HG03095 (cell line): ENCODE results near the gene C16orf95.
"Not testable (repeated sequence)": the region's sequence is repeated elsewhere in the genome, so short reads cannot be mapped to it uniquely, and the experiment has no call there.

Experiments used
- ATAC-seq: cut with Tn5 transposase; IDR thresholded peaks from one replicate; pipeline ENCODE4 v1.9.1; 2021; ENCODE audit warnings: moderate library complexity; ENCODE audit not compliant: unreplicated experiment

The C16orf95 gene

DNA sequence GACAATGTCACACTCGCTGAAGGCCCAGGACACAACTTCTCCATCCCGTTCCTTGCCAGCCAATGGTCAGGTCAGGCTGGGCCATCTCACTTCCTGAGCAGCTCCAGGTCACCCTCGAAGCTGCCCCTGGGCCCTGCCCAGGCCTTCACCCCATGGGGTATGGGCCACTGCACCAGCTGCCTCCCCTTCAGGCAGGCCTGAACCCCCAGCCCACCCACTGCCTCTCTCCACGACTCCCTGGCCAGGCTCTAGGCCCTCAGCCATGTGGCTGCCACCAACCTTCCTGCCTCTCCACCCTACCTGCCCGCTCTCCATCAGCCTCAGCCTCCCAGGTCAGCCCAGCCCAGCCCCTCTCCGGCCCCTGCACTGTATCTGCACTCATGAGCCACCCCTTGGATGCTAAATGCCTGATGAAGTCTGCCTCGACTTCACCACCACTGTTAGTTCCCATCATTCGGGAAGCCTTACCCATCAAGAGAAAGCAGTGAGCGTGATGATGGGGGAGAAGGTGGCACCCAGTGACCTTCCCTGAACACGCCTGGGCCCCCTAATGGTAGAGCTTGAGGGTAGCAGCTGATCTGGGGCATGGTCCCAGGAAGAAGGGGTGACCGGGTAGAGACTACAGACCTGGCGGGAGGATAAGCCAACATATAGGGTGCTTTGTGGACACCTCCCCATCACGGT is 30.9 kb upstream of the C16orf95 start:
- no peak for ATAC-seq

DNA sequence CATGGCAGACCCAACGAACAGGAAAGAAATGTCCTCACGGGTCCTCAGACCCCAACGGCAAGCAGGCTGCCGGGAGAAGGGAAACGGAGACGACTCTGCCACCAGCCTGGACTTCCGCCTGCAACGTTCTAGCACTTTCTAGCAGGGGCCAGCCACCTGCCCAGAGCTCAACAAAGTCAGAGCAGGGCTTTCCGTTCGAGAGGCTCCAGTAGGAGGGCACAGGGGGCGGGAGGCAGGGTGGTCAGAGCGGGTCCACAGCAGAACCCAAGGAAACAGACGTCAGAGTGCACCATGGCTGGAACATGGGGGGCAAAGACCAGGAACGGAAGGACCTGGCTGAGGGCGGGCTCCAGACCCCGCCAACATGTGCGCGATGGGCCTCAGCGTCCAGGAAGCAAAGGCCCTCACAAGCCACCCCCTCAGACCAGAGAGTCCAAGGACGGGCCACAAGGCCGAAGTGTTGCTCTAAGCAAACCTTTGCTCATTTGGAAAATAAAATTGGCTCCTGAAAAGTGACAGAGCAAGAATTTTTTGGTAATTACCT is 29.4 kb upstream of the C16orf95 start:
- ATAC-seq: no peak

DNA sequence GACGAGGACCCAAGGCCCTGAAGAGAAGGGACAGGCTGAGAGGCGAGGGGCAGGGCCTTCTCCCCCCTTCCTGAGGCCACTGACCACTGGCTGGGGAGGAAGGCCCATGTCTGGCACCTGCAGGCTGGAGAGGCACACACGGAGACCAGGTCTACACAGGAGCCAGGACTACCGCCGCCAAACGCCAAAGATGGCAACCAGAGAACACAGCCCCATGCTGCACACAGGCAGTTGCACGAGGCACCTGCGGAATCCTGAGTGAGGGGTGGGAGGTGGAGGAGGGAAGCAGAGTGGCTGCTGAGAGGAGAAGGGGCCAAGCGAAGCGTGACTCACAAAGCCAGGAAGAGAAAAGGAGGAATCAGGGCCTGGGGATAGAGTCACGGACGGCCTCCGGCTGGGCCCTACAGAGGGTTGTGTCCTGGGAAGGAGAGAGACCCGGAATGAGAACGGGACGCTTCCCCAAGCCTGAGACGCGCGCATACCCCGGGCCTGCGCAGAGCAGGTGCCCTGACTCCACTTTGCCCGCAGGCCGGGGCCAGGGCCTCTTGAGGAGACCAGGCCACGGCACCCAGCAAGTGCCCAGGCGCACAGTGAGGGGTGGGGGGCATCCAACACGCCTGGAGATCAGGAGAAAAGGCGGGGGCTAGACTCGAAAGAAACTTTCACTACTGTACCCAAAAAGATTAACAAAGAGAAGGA is 28.7 kb upstream of the C16orf95 start:
- no peak for ATAC-seq

DNA sequence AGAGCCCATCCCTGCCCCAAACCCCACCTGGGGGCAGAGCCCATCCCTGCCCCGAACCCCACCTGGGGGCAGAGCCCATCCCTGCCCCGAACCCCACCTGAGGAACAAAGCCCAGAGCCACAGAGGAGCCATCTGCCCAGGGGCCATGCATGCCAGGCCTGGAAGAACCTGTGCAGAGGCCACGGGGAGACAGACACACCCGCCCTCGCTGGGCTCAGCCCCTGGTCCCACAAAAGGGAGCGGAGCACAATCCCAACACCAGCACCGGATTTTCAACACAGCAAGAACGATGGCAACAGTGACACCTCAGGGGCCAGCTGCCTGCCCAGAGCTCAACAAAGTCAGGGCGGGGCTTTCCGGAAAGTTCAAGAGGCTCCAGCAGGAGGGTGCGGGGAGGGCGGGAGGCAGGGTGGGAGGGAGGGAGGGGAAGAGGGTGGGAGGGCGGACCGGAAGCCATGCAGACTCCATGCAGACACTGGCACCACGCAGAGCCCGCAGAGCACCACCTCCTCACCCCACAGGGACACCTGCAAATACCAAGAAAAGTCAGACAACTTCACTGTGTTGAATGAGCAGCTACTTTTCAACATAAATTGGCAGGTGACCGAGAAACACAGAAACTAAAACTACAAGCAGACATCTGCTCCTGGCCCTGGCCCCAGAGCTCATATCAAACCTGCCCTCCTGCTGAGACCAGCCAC is 27.9 kb upstream of the C16orf95 start:
- ATAC-seq: no peak

DNA sequence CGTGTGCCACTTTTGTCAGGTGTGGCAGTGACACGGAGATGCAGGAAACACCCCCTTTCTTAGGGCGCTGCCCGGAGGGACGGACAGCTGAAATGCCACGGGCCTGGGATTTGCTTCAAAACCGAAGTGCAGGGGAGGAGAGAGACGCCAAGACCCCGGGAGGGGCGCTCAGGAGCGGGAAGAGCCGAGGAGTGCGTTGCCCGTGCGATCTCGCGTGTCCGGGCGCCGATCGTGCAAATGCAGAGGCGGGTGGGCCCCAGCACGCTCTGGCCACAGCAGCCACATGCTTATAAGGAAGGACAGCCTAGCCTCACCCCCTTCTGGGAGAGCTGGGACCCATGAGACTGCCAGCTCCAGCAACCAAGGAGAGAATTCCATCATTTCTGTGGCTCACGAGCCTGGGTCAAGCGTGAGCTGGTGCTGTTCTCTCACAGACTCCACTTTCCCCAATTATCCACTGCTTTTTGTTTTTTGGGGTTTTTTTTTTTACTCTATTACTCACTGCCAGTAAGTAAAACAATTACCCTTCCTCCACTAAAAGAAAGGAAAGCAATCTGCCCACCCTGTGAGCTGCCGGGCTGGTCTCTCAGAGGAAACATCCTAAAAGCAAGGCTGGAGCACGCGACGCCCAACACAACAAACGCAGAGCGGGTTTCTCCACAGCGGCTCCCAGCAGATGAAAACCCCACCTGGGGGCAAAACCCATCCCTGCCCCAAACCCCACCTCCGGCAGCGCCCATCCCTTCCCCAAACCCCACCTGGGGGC is 27.2 kb upstream of the C16orf95 start:
- ATAC-seq: no peak

DNA sequence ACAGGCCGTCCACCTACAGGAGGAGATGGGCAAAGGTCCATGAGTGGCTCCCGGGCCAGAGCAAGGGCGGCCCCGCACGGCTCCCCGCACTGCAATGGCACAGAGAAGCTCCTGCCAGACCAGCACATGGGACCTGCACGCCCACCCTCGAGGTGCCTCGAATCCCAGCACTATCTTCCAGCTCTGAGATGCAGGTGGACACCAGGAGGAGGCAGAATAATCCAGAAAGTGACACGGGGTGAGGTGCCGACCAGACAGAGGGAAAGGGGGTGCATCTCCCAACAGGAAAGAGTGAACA is 26.5 kb upstream of the C16orf95 start:
- no peak for ATAC-seq

DNA sequence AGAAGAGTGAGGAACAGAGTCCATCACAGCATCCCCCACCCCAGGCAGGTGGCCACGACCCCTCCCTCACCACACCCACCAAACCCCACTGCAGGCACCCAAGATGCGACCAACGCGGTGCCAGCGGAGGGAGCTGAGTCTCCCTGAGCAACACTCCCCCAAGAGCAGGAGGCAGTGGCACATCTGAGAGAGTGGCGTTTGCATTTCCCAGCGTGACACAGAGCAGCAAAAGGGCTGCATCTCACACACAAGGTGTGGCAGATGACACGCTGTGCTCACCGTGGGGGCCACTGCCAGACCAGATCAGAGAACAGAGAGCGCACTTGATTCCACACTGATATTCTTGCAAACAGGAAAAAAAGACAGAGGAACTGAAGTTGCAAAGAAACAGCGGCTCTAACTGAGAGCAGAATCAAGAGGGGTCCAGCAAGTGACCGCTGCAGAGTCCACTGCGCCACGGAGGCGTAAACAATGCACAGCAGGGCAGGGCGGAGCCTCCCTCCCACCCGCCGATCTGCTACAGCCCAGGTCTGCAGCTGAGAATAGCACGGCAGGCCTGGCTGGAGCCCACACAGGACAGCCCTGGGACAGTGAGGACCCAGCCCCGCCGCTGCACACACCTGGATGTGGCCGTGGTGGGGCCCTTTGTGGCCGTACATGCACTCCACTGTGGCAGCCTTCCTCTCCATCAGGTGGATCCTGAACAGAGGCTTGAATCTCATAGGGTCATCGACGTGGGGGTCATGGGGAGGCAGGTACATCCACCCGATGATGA is 26.0 kb upstream of the C16orf95 start:
- ATAC-seq: no peak

DNA sequence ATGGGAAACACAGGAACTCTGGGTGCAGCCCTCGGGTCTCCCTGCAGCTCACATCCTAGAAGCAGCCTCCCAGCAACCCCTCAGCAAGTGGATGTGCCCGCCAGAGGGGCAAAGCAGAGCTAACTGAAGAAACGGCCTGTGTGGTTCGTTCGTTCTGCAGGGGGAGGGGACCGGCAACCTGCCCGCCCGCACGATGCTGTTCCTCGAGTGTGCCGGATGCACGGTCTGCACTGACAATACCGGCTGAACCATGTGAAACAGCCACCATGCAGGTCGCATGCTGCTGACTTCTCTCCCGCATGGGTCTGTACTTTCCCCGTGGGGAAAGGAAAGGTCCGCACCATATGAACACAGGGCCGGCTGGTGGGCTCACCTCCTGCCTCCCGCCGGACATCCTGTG is 25.3 kb upstream of the C16orf95 start:
- ATAC-seq: no peak

DNA sequence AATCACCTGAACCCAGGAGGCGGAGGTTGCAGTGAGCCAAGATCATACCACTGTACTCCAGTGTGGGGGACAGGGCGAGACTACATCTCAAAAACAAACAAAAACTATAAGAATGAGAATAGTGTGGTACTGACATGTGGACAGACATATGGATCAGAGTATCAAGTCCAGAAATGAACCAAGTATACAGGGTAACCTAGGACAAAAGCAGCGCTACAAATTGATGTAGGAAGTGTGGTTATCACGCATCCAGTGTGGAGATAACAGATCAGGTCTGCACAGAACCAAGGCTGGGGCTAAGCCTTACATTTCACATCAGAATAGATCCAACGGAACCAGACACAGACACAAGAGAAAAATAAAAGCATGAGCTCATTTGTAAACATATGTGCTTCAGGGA is 23.0 kb upstream of the C16orf95 start:
- ATAC-seq: no peak

DNA sequence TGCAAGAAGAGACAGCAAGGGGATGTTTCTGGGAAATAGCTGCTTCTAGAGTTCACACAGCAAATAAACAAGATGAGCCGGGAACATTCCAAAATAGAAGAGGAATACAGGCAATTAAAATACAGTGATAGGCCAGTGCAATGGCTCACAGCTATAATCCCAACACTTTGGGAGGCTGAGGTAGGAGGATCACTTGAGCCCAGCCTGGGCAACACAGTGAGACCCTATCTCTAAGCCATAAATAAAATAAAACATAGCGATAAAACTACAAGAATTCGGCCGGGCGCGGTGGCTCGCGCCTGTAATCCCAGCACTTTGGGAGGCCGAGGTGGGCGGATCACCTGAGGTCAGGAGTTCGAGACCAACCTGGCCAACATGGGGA is 22.5 kb upstream of the C16orf95 start:
- not testable (repeated sequence) for ATAC-seq

DNA sequence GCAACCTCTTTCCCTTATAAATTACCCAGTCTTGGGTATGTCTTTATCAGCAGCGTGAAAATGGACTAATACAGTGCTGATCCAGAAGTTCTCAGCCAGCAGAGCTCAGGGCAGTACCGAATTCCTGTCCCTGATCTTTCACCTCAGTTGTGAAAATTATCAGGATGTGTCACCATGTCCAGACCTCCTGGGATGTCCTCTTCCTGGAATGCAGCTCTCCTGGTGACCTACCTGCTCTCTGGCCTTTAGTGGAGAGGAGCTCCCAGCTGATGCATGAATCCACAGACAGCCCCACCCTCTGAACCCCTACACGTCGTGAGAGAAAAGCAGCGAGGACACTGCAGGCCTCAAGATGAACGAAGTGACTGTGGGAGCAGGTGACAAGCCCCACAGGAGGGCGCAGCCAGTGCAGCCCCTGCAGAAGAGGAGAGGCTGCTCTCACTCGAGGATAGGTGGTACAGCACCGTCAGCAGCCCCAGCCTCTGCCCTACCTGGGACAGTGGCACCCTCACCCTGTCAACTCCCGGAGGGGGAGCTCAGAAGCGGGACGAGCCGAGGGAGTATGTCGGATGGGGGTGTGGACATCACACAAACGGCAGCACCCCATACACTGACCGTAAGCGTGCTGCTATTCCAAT is 22.0 kb upstream of the C16orf95 start:
- ATAC-seq: no peak

DNA sequence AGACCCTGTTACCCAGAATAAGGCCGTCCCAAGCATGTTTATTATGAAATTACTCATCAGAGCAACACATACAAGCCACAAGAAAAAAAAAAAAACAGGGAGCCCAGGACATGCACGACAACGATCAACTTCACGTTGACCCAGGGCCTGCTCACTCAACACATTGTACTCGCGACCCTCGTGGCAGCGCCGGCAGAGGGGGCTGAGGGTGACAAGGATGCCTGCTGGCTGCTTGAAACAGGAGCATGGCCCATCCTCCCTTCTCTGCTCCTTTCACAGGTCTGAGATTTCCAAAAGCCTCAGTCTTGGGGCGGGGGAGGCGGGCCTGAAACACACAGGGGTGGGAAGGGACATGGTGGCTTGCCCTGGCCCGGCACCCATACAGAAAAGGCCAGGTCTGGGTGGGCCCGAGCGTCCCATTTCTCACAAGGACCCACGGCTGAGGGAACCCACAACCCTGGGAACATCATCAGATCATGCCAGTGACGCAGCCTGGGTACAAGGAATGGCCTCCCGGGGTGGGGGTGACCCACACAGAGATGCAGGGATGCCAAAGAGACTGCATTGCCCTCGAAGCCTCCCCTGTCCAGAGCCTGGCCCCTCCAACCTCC is 21.1 kb upstream of the C16orf95 start:
- no peak for ATAC-seq

DNA sequence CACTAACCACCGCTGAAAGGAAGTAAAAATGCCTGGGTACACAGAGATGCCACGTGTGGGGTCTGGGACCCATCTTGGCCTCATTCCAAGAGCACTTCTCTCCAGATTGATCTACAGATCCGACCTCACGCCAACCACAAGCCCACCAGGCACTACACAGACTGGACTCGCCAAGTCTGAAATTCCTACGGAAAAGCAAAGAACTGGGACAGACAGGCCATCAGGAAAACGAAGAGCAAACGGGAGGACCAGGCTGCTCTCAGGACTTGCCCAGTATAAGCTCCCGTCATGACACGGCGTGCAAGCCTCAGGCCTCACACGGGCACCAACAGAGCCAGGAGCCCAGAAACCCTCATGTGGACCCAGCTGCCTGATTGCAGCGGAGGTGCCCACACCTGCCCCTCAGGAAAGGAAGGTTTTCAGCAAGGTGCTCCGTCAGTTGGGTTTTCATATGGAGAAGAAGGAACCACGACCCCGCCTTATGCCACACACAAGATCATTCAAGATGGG is 20.1 kb upstream of the C16orf95 start:
- no peak for ATAC-seq

DNA sequence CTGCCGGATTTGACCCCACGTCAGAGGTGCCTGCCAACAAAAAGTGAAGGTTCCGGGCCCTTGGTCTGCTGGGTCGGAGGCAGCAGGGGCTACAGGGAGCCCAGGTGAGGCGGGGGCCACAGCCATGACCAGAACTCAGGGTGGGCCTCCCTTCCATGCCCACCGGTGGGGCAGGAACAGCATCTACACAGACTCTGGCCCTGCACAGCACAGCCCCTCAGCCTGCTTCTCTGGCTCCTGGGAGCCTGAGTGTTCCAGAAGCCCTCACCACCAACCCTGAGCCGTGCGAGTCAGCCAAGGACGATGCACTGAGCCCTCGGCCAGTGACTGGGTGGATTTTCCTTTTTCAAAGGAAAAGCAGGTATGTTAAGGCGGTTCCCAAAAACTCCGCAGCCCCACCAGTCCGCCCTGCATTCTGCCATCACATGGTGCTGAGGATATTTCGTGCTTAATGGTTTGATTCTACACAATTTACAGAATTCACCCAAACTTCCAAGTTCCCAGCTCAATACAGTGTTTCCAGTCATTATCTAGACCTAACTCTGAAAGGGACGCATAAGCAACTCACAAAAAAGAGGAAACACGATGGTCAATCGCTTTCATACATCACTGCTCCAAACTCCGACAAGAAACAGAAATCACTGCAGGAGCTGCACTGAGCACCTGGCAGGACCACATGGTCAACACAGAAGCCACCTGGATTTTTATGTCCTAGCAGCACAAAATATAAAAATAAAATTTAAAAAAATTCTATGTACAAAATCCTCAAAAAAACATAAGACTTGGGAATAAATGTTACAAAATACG is 19.4 kb upstream of the C16orf95 start:
- no peak for ATAC-seq

DNA sequence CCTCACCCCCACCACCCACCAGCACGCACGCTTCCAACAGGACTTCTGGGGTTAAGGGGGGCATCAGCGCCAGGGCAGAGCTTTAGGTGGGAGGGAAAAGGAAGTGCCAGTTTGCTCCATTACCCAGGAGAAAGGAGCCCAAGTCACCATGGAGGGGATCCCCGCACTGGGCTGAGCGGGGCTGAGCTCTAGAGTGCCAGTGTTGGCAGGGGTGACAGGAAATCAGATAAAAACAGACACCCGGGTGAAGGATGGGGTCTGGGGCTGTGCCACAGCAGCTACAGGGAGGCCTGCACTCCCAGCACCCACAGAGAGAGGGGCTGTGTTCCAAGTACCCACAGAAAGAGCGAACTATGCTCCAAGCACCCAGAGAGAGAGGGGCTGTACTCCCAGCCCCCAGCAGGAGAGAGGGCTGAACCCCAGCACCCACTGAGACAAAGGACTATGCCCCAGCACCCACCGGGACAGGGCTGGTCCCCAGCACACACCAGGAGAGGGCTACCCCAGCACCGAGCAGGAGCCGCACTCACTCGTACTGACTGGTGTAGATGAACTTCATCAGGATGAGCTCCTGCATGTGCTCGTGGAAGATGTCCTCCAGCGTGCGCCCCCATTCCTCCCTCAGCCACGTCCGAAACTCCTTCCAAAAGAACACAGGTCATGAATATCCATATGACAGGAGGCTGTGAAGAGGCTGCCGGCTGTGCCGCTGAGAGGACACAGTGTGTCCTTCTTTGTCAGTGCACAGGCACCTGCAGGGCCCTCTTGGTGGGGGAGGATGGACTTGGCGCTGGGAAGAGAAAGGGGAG is 18.6 kb upstream of the C16orf95 start:
- no peak for ATAC-seq

DNA sequence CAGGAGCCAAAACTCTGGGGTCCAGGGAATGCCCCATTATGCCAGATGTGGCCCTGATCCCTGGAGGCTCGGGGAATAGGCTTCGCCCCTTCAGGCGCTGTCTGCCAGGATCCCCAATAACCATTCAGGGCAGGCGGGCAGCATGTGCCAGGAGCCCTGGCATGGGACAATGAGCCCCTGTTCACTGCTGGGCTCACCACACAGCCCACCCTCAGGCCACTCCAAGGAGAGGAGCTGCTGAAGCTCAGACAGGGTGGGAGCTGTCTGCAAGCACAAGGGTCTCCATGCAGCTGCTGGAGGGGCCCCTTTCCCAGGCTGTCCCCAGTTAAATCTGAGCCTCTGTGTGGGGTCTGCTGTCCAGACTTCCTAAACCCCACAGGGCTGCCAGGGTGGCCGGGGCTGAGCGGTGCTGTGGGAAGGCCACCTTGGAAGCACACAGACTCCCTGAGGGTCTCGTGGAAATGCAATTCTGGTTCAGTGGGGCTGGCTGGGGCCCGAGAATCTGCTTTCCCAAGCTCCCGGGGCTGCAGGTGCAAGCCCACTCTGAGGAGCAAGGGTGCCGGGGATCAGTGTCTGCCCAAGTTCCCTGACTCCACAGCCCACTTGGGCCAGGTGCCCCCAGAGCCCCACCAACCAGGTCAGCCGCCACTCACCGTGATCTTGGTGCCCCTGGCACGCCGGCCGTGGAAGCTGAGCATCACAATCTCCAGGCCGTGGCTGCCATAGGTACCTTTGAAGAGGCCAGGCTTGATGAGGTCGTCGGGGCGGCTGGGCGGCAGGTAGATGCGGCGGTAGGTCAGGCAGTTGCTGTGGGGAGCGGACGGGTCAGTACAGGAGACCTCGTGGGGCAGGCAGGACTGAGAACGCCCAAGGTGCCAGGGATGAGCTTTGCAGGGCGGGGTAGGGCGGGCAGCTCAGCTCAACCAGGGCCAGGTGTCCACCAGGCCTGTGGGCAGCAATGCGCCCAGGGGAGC is 17.7 kb upstream of the C16orf95 start:
- ATAC-seq: no peak
